ENCODE results near the gene CUEDC1.

CUEDC1 gene

GRCh38 chr17:57957120-57957850 lies 2.1 kb upstream of the CUEDC1 start:
- DNase-seq: no peak

DNA sequence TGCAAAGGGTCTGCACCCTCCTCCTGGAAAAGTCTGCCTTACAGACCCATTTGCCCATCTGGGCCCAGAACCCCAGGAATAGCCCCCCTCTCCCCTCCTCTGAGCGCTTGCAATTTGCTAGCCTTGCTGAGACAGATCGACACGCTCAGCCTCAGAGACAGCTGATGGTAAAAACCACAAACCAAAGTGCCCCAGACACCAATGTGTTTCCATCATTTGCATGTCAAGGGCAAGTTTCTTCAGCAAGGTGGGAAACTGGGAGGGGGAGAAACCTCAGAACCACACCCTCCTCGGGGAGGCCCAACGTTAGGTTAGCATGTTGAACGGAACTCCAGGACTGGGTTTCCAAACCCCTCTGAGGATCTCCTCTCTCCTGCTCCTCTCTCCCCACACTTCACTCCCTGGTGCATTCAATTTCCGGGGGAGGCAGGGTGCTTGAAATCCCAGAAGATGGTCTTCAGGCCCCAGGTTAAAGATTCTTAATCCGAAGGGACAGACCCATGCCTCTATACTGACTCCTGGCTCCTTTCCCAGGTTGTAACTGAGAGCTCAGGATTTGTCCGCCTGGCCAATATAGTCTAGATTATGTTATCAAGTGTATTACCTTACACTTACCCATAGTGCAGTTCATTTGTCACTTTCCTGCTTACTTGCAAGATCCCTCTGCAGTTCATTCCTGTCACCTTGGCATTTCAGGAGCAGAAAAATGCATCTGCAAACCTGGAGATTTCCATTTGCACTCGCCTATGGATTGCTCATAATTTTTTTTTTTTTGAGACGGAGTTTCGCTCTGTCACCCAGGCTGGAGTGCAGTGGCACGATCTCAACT lies 1.3 kb upstream of the CUEDC1 start:
- no peak for DNase-seq

DNA sequence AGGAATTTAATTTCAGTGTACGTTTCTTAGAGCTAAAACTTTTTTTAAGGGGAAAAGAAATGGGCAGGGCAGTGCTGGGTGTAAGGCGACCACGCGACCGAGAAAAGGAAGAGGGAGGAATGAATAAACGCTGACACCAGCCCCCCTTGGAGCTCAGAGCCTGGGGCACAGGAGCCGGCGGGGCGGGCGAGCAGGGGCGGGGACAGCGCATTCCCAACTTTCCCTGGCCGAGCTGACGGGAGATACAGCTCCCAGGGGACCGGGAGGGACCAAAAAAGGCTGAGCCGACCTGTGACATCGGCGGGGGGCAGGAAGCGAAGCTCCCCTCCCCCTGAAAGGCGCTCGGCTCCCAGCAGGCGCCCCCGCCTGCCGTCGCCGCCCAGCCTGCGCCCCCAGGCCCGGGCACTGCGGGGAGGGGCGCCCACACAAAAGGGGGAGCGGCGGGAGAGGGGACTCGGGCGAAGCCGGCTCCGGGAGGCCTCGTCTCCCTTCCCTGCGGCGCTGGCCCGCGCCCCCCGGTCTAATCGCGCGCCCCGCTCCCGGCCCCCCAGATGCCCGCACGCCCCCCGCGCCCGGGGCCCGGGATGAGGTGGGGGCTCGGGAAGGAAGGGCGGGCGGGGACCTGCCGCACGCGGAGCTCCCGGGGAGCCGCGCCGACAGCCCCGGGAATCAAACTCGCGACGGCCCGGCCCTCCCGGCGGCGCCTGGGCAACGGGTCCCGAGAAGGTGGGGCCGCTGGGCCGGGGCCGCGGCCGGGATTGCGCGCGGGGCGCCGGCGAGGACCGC lies 622 bp downstream of the CUEDC1 start:
- DNase-seq: peak; percentile 66

GRCh38 chr17:57953705-57954396 lies 1.4 kb downstream of the CUEDC1 start:
- DNase-seq: no peak

- no peak for DNase-seq
Observed at GRCh38 chr17:57953219-57953618, 2.0 kb downstream of the CUEDC1 start.

GRCh38 chr17:57949649-57950048 lies 5.6 kb downstream of the CUEDC1 start:
- no peak for DNase-seq

DNA sequence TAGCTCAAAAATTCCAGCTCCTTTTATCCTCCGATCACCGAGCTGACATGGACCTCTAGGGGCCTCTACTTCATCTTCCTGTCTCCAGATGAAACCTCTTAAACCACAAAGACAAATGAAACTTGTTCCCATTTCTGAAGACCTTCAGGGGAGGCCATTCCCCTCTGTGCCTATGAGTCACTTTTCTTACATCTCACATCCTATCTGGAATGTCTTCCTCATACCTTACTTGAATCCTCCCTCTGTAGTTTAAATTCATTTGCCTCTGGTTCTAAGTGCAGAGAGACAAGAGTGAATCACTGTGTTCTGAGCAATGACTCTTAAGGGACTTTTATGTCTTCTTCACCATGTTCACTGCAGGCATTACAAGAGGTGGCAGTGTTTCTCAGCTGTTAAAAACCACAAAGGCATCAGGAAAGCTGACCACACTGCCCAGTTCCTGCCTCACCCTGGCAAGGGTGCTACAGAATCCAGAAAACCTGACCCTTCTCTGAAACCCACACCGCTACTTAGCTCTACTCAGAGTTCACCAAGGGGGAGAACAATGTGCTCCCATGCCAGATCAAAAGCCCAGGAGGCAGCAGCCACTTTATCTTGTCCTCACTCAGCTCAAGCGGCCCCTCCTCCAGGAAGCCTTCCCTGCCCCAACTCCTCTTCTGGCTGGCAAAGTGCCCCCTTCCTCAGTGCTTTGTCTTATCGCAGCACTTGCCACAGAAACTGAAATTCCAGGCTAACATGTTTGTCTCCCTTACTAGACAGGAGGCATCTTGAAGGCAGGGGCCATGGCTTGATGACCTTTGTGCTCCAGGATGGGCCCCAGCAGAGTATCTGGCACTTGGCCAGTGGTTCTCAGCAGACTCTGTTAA lies 6.4 kb downstream of the CUEDC1 start:
- DNase-seq: peak; percentile 64

- DNase-seq: no peak
Observed at GRCh38 chr17:57948169-57948554, 7.0 kb downstream of the CUEDC1 start.

DNA sequence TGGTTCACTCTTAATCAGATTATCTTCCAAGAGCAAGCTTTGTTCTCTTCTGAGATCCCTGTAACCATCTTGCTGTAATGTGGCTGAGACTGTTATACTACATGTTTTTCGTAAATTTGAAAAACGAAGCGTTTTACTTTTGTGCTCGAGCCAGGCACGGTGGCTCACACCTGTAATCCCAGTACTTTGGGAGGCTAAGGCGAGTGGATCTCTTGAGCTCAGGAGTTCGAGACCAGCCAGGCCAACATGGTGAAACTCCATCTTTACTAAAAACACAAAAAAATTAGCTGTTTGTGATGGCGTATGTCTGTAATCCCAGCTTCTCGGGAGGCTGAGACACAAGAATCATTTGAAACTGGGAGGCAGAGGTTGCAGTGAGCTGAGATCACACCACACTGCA lies 7.8 kb downstream of the CUEDC1 start:
- no peak for DNase-seq

DNA sequence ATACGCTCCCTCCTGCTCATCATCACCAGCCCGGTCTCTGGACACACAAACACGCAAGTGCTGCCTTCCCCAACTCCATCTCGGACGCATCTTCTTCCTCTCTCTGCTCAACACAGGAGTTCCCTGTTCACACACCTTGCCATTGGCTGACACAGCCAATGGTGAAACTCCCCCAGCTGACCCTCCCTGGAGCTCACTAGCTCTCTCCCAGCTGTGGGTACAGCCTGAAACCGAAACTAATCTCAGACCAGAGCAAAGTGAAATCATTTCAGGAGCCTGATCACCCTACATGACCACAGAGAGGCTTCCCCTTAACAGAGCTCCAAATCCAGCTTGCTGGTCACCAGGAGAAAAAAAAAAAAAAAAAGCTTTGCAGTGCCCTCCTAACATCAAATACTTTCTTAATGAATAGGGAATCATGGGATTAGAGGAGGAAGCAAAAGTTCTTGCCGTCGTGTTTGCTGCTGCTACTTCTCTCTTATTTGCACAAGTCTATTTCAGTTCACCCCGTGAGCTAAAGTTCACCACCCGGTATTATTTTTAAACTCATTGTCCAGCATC lies 8.3 kb downstream of the CUEDC1 start:
- no peak for DNase-seq

GRCh38 chr17:57945996-57946797 lies 9.0 kb downstream of the CUEDC1 start:
- DNase-seq: no peak

- no peak for DNase-seq
Observed at GRCh38 chr17:57944908-57945307, 10.3 kb downstream of the CUEDC1 start.

DNA sequence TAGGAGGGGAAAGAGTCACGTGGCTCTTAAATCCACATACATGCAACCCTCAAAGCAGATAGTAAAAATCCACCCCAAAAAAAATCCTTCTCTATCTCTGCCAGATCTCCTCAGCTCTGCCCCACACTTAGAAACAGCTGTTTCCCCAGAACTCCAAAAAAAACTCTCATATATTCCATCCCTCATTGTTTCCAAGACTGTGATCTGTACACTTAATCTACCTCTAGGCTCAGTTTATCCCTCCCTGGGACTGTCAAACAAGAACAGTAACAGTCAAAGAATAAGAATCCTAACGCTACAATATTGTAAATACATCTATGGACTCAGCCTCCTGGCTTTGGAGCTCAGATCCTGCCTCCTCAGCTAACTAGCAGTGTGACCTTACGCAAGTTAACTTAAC lies 11.6 kb downstream of the CUEDC1 start:
- DNase-seq: no peak

DNA sequence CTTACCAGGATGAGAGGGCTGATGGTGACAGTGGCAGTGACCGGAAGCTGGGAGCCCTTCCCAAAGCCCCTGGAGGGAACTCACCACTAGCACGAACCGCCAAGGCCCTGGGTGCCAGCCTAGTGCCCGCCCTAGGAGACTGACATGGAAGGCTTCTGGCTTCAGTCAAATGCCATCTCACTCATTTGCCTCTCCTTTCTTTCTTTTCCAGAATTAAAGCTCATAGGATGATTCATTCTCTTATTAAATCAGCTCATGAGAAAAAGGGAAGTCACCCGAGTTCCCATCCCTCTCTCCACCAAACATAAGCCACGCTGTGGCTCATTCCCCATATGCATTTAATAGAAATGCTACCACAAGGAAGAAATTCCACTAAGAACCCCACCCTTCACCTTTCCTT lies 12.1 kb downstream of the CUEDC1 start:
- no peak for DNase-seq

DNA sequence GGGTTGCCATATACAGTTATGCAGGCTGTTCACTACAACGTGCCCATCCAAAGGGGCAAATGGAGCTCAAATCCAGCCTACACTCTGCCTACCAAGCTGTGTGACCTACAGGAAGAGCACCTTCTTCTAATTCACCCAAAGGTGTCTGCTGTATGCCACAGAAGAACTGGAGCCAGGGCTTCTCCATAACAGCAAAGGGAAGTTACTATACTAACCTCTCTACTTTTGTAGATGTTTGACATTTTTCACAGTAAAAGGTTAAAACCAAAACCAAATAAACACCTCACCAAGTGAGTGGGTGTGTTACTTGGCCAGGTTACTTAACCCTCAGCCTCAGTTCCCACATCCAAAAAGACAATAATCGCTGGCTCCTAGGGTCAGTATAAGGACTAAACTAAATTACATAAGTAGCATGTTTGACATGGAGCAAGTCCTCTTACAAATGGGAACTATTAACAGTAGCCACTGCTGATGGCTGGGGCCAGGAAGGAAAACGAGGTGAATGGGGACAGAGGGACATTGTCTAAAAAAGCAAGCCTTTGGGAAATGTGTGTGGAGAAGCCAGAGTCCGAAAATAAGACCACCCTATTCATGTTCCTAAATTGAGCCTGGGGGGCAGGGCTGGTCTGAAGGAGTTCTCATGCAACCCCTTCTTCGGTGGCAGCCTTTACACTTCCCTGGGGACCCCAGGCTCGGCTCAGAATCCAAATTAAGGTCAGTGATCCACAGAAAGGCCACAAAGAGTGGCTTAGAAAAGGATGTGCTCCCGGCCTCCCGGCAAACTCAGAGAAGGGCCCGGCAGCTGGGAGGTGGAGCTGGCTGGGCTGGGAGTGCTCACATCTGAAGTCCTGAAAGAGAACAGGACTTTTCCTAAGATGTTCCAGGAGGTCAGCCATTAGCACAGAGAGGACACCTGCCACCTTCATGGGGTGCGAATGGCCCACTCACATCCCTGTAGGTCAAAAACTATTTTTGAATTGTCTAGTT lies 13.5 kb downstream of the CUEDC1 start:
- no peak for DNase-seq

DNA sequence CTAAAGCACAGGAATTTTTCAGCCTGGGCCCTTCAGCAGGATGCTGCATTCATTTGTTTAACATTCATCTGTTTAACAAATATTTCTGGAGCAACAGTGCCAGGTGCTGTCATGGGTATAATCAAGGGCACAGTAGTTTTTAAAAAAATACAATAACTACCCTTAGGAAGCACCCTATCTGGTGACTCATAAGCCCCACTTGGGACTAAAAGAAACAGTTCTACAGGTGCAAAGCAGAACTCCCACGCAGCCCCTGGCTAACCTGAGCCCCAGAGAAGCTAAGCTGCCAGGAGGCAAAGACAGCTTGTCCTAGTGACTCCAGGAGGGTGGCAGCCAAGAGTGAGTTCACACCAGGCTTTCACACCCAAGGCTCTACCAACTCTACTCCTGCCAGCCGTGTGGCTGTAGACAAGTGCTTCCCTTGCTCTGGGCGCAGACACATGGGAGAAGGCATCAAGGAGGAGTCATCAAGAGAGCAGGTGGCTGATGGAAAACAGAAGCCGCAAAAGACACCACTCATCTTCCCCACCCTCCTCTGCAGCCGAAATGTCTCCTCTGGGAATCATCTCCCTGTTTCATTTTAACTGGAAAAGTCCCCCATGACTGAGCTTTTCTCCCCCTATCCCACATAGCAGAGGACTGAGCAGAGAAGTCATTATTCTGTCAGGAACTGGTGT lies 14.4 kb downstream of the CUEDC1 start:
- DNase-seq: no peak

- DNase-seq: no peak
Observed at GRCh38 chr17:57940231-57940630, 15.0 kb downstream of the CUEDC1 start.

- DNase-seq: no peak
Observed at GRCh38 chr17:57939797-57940196, 15.4 kb downstream of the CUEDC1 start.

GRCh38 chr17:57938061-57938502 lies 17.1 kb downstream of the CUEDC1 start:
- DNase-seq: no peak

Measured in 8988T (cell line).